ENCODE measurements around the gene CYP4A22.
"Not testable (repeated sequence)": the region's sequence is repeated elsewhere in the genome, so short reads cannot be mapped to it uniquely, and the experiment has no call there.

Gene CYP4A22

GRCh38 chr1:47190857-47191256, 53.6 kb downstream of the CYP4A22 start:
- Mint-ChIP-seq H3K27ac (ENCODE audit: low read depth) (no peak overlapping the region), H3K27me3 (peaks cover 15% of the 10 kb centered on the region), H3K9me3 (no peaks in the 10 kb centered on the region), H3K4me3 (no peak overlapping the region), H3K4me1 (peaks cover 7% of the 10 kb centered on the region), H3K36me3 (ENCODE audit: insufficient read depth) (peaks cover 3% of the 10 kb centered on the region)
- DNase-seq (ENCODE audit: low spot score in 2 of 2) (no peak), ATAC-seq (replicated peaks; ENCODE audit: extremely low read depth, poor library complexity, severe bottlenecking) (no peak)

DNA sequence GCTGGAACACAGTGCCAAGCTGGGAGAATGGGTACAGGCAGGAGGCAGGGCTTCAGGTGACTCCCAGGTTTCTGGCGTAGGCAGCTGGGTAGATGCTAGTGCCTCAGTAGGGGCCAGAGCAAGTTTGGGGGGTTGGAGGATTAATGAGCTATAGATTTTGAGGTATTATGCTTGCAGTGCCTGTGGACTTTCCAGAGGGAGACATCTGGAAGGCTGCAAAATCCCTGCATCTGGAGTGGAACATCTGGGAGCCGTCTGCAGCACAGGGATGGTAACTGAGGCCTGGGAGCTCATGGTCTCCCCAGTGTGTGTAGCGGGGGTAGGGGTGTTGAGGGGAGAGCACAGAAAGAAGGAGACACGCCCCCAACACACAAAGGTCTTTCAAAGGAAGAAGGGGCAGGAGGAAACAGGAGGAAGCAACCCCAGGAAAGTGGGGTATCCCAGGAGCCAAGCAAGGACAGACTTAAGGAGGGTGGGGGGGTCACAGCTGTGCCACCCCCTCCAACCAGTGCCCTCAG, 54.8 kb downstream of the CYP4A22 start:
- Mint-ChIP-seq H3K27ac (ENCODE audit: low read depth) (no peak overlapping the region), H3K9me3 (no peaks in the 10 kb centered on the region), H3K4me1 (peaks cover 7% of the 10 kb centered on the region), H3K4me3 (no peak overlapping the region), H3K36me3 (ENCODE audit: insufficient read depth) (peaks cover 3% of the 10 kb centered on the region), H3K27me3 (peaks cover 15% of the 10 kb centered on the region)
- ATAC-seq (replicated peaks; ENCODE audit: extremely low read depth, poor library complexity, severe bottlenecking) (no peak), DNase-seq (ENCODE audit: low spot score in 2 of 2) (no peak)

DNA sequence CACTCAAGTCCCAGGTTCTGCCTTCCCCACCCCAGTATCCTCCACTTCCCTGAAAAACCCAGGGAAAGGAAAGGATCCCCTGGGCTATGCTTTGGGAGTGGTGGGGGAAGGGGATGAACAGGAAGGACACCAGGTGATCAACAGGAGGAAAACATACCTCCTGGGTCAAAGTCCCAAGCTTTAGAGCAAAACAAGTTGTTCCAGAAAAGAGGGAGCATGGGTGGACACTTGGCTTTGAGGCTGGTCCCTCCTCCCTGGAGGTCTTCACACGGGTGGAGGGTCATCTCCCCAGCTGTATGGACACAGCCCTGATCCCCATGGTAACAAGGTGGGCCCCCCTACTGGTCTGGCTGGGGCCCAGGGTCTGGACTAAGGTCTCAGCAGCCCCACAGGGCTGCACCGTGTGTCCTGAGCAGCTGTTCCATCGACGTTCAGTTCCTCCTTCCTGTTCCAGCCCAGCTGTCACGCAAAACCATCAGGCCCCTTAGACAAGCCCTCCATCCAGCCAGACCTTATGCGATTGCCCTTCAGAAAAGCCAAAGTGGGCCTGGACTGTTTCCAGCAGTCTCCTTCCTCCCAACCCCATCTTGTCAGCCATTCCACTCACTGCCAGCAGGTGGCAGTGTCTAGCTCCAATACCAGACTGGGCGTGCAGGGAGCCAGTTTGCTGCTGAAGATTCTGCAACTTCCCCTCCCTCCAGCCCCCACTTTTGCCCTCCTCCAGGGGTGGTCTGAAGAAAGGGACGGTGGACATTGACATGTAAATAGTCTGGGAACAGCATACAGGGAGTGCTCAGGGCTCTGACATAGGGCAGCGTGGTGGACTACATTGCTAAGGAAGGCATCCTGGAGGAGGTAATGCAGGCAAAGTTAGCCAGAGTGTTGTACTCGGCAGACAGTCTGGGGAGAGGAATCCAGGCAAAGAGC, 55.5 kb downstream of the CYP4A22 start:
- no peaks in the 10 kb centered on the region for H3K9me3 Mint-ChIP-seq
- DNase-seq (ENCODE audit: low spot score in 2 of 2): peak; percentile 38 to 56
- peaks cover 7% of the 10 kb centered on the region for H3K4me1 Mint-ChIP-seq
- no peak overlapping the region for H3K27ac Mint-ChIP-seq (ENCODE audit: low read depth)
- peaks cover 3% of the 10 kb centered on the region for H3K36me3 Mint-ChIP-seq (ENCODE audit: insufficient read depth)
- H3K4me3 Mint-ChIP-seq: no peak overlapping the region
- ATAC-seq (replicated peaks; ENCODE audit: extremely low read depth, poor library complexity, severe bottlenecking): peak; percentile 32
- H3K27me3 Mint-ChIP-seq: peaks cover 19% of the 10 kb centered on the region

GRCh38 chr1:47193496-47193895, 56.3 kb downstream of the CYP4A22 start:
- H3K4me3 Mint-ChIP-seq; H3K9me3 Mint-ChIP-seq; ATAC-seq (replicated peaks; ENCODE audit: extremely low read depth, poor library complexity, severe bottlenecking); H3K36me3 Mint-ChIP-seq (ENCODE audit: insufficient read depth); H3K27ac Mint-ChIP-seq (ENCODE audit: low read depth); H3K4me1 Mint-ChIP-seq; DNase-seq (ENCODE audit: low spot score in 2 of 2): not testable (repeated sequence)
- peaks cover 26% of the 10 kb centered on the region for H3K27me3 Mint-ChIP-seq

- Mint-ChIP-seq H3K9me3 (no peaks in the 10 kb centered on the region), H3K4me3 (no peak overlapping the region), H3K4me1 (peaks cover 7% of the 10 kb centered on the region), H3K27me3 (peaks cover 35% of the 10 kb centered on the region), H3K27ac (ENCODE audit: low read depth) (no peak overlapping the region), H3K36me3 (ENCODE audit: insufficient read depth) (peaks cover 3% of the 10 kb centered on the region)
- no peak for DNase-seq (ENCODE audit: low spot score in 2 of 2)
- no peak for ATAC-seq (replicated peaks; ENCODE audit: extremely low read depth, poor library complexity, severe bottlenecking)
Measured at GRCh38 chr1:47194311-47194710, 57.1 kb downstream of the CYP4A22 start.

DNA sequence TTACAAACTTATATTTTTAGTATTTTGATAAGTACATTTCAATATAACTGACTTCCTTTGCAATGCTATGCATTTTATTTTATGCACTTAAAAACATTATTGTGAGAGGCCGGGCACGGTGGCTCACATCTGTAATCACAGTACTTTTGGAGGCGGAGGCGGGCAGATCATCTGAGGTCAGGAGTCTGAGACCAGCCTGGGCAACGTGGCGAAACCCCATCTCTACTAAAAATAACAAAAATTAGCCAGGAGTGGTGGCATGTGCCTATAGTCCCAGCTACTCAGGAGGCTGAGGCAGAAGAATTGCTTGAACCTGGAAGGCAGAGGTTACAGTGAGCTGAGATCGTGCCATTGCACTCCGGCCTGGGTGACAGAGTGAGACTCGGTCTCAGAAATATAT, 58.7 kb downstream of the CYP4A22 start:
- not testable (repeated sequence) for H3K4me3 Mint-ChIP-seq

GRCh38 chr1:47196622-47197021, 59.4 kb downstream of the CYP4A22 start:
- H3K27ac Mint-ChIP-seq (ENCODE audit: low read depth): no peak overlapping the region
- DNase-seq (ENCODE audit: low spot score in 2 of 2) (no peak), ATAC-seq (replicated peaks; ENCODE audit: extremely low read depth, poor library complexity, severe bottlenecking) (no peak)
- peaks cover 1% of the 10 kb centered on the region for H3K36me3 Mint-ChIP-seq (ENCODE audit: insufficient read depth)
- peaks cover 7% of the 10 kb centered on the region for H3K4me1 Mint-ChIP-seq
- H3K4me3 Mint-ChIP-seq: no peak overlapping the region
- no peaks in the 10 kb centered on the region for H3K9me3 Mint-ChIP-seq
- peaks cover 47% of the 10 kb centered on the region for H3K27me3 Mint-ChIP-seq

More for the DNA sequence above, 58.7 kb downstream of the CYP4A22 start:
- H3K4me1 Mint-ChIP-seq; H3K36me3 Mint-ChIP-seq (ENCODE audit: insufficient read depth); DNase-seq (ENCODE audit: low spot score in 2 of 2); H3K27ac Mint-ChIP-seq (ENCODE audit: low read depth); ATAC-seq (replicated peaks; ENCODE audit: extremely low read depth, poor library complexity, severe bottlenecking); H3K9me3 Mint-ChIP-seq: not testable (repeated sequence)
- peaks cover 48% of the 10 kb centered on the region for H3K27me3 Mint-ChIP-seq

DNA sequence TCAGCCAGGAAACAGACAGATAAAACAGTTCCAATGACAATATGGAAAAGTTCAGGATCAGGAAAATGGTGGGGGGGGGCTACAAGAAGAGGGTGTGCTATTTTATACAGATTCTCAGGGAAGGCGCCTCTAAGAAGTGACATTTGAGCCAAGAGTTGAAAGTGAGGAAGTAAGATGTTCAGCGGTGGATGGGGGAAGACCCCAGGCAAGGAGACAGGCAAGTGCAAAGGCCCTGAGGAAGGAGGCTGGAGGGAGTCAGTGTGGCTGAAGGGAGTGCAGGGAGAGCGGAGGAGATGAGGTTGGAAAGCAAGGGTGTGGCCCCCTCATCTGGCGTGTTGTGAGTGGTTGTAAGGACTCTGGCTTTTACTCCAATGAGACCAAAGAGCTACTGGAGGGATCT, 61.0 kb downstream of the CYP4A22 start:
- H3K36me3 Mint-ChIP-seq (ENCODE audit: insufficient read depth): peaks cover 1% of the 10 kb centered on the region
- peaks cover under 1% of the 10 kb centered on the region for H3K4me1 Mint-ChIP-seq
- ATAC-seq (replicated peaks; ENCODE audit: extremely low read depth, poor library complexity, severe bottlenecking) (no peak), DNase-seq (ENCODE audit: low spot score in 2 of 2) (no peak)
- H3K9me3 Mint-ChIP-seq: no peaks in the 10 kb centered on the region
- H3K27ac Mint-ChIP-seq (ENCODE audit: low read depth): no peak overlapping the region
- H3K27me3 Mint-ChIP-seq: peaks cover 39% of the 10 kb centered on the region
- H3K4me3 Mint-ChIP-seq: no peak overlapping the region

Data from central memory CD8-positive, alpha-beta T cell (primary cell).